ENCODE data around the gene RAPGEF4. TPM values are rescaled to one million over a fixed set of nuclear protein-coding genes. Genes with fewer than 3 reads are reported as not detected.
"Not testable (repeated sequence)": the region's sequence is repeated elsewhere in the genome, so short reads cannot be mapped to it uniquely, and the experiment has no call there.

The RAPGEF4 gene
- total RNA-seq, 1 experiment from 2014 or later, result not detected

DNA sequence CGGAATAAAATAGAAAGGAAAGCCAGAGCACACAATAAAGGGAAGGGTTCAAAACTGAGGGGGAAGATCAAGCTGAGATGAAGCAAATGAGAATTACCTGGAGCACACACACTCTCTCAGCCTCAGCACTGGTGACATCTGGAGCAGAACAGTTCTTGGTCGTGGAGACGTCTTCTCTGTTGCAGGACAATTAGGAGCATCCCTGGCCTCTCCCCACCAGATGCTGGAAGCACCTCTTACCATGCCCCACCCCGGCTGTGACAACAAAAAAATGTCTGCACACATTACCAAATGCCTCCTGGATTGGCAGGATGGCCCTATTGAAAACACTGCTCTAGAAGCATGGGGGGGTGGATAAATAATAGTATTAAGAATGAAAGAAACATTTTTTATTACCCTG is 296.4 kb downstream of the RAPGEF4 start:
- DNase-seq (ENCODE audit: low spot score), result no peak

GRCh38 chr2:173033084-173033483 is 297.4 kb downstream of the RAPGEF4 start:
- no peak for DNase-seq (ENCODE audit: low spot score)

- DNase-seq (ENCODE audit: low spot score), result no peak
Observed at GRCh38 chr2:173034143-173034542, 298.5 kb downstream of the RAPGEF4 start.

DNA sequence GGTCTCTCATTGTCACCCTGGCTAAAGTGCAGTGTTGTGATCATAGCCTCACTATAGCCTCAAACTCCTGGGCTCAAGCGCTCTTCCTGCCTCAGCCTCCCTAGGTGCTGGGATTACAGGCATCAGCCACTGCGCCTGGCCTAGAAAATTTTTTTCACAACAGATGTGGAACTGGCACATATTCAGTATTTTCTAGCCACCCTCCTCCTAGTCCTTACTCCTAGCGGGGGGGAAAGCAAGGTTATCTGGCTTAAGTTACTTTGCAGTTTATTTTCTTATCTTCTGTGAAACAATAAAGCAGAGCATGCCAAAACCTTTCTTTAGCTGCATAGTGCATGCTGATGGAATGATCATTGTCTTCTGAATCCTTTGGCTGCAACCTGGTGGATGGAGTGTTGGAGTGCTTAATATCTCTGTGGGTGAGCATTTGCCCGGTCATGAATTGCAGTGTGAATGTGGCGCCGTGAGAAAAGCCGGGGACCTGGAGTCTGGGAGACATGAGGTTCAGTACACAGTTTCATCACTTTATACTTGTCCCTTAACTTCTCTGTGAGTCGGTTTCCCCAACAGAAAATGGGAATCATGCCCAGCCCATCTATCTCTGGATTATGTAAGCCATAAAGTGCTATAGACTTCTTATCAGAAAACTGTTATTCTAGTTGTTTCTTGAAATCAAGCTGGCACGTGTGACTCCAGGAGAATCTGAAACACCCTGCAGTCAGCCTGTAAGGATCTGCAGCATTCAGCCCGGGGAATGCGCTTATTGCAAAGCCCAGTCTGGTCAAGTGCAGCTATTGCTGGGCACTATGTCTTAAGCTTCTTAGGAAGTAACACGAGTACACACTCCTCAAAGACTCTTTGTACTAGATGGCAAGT is 301.8 kb downstream of the RAPGEF4 start:
- no peak for DNase-seq (ENCODE audit: low spot score)

DNA sequence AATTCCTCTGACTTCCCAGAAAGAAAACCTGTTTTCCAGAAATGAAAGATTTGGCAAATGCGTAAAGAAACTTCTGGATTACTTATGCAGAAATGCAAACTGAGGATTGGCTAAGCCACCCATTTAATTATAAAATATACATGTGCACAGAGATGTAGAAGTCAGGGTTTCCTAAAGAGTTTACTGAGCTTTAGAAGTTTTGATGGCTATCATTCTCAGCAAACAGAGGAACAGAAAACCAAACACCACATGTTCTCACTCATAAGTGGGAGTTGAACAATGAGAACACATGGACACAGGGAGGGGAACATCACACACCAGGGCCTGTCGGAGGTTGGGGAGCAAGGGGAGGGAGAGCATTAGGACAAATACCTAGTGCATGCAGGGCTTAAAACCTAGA is 302.6 kb downstream of the RAPGEF4 start:
- DNase-seq (ENCODE audit: low spot score), result not testable (repeated sequence)

DNA sequence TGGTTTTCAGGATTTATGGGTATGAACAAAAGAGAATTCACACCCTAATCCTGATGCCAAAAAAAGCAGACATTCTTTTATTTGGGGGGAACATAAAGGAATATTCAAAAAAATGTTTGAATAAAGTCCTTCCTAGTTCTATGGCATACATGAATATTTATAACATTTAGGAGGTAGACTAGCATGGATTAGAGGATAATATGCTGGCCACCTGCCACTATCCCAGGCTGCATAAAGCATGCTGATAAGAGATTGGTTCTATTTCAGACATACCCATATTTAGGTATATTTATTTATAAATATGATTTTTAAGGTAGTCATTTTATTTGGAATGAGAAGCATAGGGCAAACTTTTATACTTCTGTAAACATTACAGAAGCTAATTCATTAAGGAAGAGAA is 305.1 kb downstream of the RAPGEF4 start:
- DNase-seq (ENCODE audit: low spot score), result no peak

- no peak for DNase-seq (ENCODE audit: low spot score)
Observed at GRCh38 chr2:173043476-173043875, 307.8 kb downstream of the RAPGEF4 start.

- no peak for DNase-seq (ENCODE audit: low spot score)
Observed at GRCh38 chr2:173043897-173044519, 308.4 kb downstream of the RAPGEF4 start.

- no peak for DNase-seq (ENCODE audit: low spot score)
Observed at GRCh38 chr2:173044686-173045085, 309.0 kb downstream of the RAPGEF4 start.

DNA sequence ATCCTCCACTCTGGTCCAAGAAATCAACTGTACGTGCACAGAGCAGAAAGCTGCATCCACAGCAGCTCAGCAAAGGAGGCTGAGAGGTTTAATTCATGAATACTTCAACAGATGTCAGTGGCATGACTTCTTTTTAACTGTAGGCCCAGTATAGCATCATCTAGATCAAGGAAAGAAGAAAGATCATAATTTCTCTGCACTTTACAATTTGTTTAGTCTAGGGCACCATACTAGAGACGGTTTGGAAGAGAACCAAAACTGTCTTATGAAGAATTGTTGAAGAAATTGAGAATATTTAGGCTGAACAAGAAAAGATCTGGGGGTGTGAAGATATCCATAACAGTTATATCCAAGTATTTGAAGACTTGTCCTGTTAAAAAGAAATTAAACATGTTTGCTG is 309.5 kb downstream of the RAPGEF4 start:
- no peak for DNase-seq (ENCODE audit: low spot score)

DNA sequence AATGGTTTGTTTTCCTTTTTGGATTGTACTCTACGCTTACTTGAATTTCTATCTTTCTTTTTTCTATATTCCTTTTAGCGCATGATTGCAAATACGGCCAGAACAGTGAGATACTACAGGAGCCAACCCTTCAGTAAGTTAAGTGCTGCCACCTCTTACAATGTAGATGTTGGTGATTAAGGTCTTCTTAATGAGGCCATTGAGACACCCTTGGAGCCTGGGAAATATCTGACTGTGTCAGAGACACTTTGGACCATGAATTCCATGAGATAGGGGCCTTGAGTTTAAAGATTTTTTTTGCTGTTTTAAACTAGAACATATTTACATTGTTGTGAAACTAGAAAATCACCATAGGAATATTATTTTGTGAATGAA is 312.9 kb downstream of the RAPGEF4 start:
- DNase-seq (ENCODE audit: low spot score), result no peak

DNA sequence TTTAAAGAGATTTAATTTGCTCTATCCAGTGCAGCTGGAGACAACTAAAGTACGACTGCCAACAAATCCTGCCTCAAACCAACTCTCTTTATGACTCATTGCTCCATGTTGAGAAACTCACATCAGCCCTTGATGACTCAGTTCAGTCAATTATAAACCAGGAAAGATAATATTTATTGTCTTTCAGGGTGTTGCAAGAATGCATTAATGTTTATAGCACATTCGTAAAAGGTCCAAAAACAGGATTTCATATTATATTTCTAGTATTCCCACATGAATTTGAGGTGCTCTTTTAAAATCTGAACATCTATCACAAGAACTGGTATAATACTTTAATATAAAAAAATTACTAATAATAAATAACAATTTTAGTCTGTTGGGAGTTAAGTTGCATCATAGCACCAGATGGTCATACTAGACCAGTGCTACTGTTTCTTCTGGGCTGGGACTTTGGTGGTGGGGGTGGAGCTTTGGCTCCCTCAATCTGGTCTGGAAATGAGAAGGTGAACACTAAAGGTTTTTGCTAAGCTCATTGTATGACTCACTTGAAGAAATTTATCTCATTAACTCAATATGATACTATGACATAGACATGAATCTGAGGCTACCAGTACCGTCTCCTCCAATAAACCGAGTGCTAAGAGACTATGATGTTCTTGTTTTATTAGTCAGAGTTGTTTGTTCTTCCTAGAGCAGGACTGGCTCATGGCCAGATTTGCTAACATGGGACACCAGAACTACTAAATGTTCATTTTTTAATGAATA is 313.4 kb downstream of the RAPGEF4 start:
- peak; percentile 92 for DNase-seq (ENCODE audit: low spot score)

DNA sequence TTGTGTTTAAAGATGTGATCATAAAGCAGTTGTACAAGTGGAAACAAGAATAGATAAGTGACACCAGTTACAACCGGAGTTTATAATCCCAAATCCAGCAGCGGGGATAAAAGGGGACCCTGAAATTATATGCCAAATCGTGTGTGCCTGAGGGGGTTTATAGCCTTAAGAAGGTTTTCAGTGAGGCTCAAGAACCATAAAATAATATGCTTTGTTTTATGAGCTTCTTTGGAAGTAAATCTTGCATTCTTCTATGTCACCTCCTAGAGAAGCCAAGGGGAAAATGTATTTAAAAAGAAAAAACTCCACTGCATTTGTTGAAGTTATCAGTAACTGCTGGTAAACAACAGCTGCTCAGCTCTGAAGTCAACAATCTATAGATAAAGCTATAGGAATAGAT is 314.2 kb downstream of the RAPGEF4 start:
- DNase-seq (ENCODE audit: low spot score), result peak; percentile 32

DNA sequence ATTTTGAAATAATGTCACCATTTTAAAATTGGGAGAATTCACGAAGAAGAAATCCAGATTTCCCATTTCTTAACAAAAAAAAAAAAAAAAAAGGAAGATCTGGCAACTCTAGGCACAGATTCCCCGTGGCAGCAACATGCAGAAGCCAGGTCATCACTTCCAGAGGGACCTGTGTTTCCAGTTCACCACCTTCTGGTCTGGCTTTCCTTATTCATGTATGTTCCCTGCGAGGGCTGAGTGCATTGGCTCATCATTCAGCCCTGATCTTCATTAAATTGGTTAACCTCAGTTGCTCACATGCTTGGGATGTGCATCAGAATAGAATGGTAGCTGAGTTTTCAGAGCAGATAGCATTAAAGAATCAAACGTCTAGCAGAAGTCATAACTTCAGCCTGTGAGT is 315.0 kb downstream of the RAPGEF4 start:
- peak; percentile 19 for DNase-seq (ENCODE audit: low spot score)

- DNase-seq (ENCODE audit: low spot score), result peak; percentile 44
Observed at GRCh38 chr2:173051463-173052215, 316.0 kb downstream of the RAPGEF4 start.

DNA sequence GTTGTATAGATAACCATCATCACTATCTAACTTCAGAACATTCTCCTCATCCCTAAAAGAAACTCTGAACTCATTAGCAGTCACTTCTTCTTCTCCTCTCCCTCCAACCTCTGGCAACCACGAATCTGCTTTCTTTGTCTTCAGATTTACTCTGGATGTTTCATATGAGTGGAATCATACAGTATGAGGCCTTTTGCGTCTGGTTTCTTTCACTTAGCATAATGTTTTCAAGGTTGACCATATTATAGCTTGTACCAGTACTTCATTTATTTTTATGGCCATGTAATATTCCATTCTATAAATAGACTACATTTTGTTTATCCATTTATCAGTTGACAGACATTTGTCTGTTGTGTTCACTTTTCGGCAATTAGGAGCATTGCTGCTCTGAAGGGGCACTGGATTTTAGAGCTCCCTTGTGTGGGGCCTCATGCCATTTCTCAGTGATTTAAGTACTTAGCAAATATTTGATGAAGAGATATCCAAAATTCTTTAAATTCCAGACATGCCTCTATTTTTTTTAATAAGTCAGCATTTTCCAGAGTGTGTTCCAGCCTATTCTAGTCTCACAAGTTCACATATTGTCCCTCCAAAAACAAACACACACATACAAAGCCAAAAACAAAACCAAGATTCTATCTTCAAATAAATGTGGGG is 317.5 kb downstream of the RAPGEF4 start:
- no peak for DNase-seq (ENCODE audit: low spot score)

DNA sequence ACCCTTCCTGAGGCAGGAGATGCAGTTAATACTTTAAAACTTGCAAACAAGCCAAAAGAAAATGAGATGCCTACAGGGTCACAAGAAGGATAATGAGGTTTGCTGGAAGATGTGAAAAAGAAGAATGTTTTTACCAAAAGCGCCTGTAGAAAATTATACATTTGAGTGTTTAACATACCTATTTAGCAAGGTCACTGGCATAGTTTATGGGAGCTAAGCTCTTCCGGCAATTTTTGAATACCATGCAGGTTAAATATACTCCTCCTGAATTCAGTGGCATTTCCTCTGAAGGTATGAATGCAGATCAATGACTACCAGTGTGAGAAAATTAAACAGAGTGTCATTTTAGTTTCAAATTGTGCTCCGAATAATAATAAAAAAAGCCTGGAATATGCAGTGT is 318.8 kb downstream of the RAPGEF4 start:
- no peak for DNase-seq (ENCODE audit: low spot score)

DNA sequence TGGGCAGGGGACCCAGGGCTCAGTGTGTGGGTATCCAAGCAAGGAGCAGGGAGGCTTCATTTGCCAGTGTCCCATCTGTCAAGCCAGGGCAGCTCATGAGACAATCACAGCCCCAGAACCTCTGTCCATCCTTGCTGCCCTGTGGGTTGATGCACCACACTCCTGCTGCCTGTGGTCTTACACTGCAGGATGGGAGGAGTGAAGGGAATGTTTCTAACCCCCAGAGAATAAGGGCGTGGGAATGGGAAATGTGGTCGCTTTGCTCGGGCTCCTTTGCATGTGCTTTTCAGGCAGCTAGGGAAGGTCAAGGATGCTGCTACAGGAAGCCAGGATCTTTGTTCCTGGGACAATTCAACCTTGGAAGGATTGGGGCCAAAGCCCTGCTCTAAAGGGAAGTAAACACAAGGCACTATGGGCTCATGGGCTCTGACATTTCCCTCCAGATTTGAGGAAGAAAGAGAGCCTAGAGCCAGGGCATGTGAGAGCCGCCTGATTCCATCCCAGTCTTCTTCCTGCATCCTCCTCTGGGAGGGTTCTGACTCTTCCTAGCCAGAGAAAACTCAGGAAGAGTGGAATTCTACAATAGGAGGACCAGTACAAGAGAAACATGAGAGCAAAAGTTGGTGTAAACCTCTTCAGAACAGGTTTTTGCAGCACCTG is 321.2 kb downstream of the RAPGEF4 start:
- DNase-seq (ENCODE audit: low spot score), result no peak

DNA sequence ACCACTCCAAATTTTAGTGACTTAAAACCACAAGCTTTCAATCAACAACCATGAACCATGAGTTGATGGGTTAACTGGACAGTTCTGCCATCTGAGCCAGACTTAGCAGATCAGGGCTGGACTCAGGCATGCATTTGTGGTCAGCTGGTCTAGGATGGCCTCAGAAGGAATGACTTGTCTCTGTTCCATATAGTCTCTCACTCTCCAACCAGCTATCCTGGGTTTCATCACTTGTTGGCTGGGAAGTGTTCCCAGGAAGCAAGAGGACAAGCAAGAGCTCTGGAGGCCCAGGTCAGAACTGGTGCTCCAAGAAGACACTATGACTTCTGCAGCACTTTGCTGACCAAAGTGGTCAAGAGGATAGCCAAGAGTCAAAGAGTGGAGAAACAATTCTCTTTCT is 322.5 kb downstream of the RAPGEF4 start:
- no peak for DNase-seq (ENCODE audit: low spot score)

DNA sequence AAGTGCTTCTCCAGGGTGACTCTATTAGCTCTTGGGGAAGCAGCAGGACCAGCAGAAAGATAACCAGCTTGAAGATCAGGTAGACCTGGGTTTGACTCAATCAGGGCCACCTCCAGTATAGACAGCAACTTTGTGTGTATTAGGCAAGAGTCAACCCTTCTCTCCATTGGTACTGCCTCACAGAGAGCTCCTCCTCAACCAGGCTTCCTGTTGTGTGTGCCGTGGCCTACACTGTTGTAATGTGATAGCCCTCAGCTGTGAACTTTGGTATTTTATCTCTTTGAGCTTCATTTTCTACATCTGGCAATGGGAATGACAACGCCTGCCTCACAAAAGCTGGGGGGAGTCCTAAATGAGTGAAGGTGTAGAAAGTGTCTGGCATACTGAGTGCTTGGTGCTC is 323.0 kb downstream of the RAPGEF4 start:
- no peak for DNase-seq (ENCODE audit: low spot score)

DNA sequence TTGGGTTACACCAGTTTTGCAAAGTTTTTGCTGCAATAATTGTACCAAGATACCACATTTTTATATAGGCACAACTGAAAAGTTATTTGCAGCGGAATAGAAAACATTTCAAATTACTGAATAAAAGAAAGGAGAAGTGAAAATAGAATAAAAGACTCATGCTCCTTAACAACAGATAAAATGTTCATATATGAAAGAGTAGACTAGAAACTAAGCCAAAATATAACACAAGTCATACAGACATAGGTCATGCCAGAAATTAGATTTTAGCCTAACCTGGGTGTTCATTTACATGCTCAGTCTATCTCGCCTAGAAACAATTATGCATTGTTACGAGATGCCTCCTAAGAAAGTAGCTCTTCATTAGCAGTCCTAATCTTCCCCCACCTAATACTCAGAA is 323.6 kb downstream of the RAPGEF4 start:
- no peak for DNase-seq (ENCODE audit: low spot score)
